SK-N-DZ (cell line): Measurements from ENCODE around the gene NAA60.
"Not testable (repeated sequence)": the region's sequence is repeated elsewhere in the genome, so short reads cannot be mapped to it uniquely, and the experiment has no call there.

Experiments used
- DNase-seq: peaks from one replicate; pipeline ENCODE4 v3.0.0-alpha.2; 2015; ENCODE audit warnings: low spot score

Gene NAA60

DNA sequence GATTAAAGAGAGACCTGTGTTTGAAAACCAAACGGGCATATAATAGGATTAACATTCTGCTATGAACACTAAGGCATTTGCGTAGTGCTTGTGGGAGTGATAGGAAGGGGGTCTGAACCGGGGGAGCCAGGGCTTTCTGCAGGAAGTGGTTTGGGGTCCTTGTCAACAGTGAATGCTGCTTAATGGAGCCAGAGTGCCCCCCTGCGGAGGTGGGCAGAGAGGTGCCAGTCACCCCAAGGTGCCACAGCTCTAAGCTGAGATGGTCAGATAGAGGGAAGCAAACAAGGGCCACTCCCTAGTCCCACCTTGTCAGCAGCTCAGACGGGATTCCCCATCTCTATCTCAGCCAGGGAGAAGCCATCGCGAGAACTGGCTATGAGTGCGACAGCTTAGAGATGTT lies 17.7 kb downstream of the NAA60 start:
- no peak for DNase-seq

DNA sequence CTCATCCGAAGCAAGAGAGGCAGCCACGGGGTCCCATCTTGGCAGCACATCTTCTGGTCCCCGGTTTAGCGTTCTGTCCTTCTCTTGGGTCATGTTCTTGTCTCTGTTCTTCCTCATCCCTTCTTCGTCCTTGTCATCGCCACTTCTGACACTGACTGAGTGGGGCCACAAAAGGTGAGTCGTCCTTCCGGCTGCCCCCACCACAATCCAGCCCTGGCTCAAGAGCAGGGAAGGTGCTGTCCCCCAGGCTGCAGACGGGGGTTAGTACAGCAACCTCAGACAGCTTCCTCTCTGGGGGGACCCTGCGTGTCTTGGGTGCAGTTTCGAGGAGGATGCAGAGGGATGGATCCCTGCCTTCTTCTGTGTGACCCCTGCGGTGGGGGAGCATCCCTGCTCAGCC lies 21.8 kb downstream of the NAA60 start:
- DNase-seq = no peak

DNA sequence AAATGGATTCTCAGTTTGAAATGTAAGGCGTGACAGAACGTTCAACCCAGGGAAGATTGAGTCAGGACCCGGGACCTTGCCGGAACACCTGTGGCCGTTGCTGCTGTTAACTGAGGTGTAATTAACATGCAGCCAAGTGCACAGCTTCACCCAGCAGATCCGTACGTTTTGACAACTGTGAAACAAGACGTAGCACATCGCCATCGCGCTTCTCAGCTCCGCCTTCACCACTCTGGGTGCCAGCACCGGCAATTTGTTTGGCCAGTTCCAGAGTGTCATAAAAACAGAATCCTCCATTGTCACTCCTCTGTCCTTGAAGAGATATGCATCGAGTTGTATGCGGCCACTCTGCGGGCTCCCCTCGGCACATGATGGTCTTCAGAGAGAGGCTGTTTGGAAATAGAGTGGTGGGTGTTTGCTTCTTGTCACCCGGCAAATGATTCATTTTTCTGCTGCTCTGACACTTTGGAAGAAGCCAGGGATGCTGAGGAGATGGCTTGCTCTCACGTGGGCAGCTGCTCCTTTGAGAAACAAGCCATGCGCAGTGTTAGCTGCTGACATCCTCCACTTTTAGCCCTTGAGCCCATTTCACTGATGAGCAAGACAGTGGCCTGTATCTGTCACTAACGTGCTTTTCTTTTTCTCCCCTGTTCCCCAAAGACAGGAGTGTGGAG lies 22.6 kb downstream of the NAA60 start:
- no peak for DNase-seq

DNA sequence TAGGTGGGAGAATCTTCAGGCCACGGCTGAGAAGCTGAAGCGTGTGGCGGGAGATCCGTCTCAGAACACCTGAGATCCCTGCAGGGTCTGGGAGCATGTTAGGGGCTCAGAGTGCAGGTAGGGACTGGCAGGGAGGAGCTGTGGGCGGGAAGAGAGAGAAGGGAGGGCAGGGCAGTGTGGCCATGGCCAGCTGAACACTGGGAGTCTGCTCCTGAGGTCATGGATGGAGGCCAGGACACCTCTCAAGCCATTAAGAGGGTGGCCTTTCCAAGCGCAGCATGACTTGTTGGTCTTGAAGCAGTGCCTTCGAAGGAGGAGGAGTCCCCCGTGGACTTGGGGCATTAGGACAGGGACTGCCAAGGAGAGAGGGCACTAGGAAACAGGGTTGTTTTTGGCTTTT lies 23.7 kb downstream of the NAA60 start:
- no peak for DNase-seq

DNA sequence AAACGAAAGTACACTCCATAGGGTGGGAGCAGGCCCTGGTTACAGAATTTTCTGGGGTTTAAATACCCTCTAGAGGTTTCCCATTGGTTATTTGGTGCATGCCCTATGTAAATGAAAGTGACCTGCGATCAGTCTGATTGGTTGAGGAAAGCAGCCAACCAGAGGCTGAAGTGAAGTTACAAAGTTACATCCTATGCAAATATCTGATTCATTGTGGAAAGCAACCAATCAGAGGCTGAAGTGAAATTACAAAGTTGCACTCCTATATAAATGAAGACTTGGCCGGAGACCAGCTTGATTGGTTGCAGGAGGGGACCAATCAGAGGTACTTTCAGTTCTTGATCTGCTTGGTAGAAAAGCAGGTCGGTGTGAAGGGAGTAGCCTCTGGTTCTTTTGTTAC lies 24.4 kb downstream of the NAA60 start:
- no peak for DNase-seq

DNA sequence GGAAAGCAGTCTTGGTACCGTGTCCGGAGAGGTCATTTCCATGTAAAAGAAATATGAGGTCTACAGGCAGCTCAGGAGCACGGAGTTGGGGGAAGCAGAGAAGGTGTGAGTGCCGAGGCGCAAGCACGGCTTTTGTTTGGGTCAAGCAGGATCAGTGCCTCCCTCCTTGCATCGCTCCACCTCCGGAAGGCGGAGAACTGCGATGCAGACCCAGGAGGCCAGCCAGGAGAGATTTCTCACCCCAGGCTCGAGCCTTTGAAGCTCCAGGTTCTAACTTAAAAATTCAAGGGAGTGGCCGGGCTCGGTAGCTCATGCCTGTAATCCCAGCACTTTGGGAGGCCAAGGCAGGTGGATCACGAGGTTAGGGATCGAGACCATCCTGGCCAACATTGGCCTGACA lies 25.0 kb downstream of the NAA60 start:
- no peak for DNase-seq

DNA sequence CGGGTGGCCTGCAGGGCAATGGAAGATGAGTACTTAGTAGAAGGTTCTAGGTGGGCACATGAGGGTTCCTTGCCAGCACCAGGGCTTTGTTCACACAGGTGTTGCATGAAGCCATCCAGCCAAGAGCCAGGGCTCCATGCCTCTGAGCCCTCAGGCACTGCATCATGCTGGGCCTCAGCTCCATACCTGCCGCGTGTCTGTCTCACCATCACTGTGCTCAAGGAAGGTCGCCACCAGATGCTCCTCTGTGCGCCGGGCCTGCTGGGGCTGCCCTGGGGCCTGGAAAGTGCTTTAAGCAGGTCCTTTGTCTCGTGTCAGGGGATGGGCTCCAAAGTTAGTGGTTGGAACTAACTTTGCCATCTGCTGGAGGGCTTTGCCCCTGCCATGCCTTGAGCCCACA lies 26.3 kb downstream of the NAA60 start:
- no peak for DNase-seq

DNA sequence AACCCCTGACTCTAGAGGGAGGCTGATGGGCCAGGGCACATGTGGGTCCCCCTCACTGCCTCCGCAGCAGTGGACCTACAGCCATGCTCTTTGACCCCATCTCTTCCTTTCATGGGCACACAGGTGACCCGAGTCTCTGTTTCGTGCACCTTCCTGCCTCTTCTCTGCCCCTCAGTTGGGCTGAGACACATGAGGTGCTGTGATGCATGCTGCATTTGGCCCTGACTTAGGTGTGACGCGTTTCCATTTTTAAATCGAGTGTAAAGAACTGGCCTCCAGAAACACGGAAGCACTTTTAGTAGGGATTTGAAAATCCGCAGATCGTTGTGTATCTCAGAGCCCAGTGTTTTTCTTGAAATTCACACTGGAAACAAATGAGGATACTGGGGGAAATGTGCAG lies 27.2 kb downstream of the NAA60 start:
- DNase-seq = no peak

DNA sequence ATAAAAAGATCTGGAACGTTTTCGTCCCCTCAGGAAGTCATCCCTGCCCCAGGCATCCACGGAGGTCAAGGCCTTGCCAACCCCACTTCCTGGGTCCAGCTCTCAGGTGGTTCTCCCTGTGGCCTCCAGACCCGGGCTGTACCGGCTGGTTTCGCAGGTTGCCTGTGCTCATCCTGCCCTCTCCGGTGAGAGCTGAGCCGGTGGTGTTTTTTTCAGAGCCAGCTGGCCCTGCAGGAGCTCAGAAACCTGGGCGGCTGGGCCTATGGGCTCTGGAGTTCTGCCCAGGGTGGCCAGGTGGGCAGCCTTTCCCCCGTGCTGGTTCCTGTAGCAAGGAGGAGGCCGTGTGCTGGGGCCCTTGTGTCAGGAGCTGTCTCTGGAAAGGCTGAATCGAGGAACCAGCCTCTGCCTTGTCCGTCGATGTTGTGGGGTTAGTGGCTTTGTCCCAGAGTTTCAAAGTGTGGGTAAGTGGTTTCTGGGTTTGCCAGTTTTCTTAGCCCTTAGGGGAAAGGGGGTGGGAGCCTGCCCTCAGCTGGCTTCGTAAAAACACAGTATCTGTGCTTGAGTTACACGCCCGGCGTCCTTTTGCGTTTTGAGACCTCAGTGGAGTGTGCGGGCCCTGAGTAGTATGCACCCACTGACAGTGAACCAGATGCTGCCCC lies 28.2 kb downstream of the NAA60 start:
- no peak for DNase-seq

DNA sequence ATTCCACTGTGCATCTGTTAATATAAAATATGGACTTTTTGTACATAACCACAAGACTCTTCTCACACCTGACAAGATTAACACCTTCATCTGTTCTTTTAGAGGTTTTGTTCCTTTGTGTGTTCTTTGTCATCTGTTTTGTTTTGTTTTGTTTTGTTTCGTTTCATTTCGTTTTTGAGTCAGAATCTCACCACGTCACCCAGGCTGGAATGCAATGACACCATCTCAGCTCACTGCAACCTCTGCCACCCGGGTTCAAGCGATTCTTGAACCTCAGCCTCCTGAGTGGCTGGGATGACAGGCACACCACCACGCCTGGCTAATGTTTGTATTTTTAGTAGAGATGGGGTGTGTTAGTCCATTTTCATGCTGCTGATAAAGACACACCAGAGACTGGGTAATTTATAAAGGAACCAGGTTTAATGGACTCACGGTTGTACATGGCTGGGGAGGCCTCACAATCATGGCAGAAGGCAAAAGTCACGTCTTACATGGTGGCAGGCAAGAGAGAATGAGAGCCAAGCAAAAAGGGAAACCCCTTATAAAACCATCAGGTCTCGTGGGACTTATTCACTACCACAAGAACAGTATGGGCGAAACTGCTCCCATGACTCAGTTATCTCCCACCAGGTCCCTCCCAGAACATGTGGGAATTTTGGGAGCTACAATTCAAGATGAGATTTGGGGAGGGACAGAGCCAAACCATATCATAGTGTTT lies 29.6 kb downstream of the NAA60 start:
- DNase-seq = no peak

DNA sequence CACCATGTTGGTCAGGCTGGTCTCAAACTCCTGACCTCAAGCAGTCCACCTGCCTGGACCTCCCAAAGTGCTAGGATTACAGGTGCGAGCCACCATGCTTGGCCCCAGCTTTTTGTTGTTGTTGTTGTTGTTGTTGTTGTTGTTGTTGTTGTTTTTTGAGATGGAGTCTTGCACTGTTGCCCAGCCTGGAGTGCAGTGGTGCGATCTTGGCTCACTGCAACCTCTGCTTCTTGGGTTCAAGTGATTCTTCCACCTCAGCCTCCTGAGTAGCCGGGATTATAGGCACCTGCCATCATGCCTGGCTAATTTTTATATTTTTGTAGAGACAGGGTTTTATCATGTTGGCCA lies 30.1 kb downstream of the NAA60 start:
- DNase-seq = not testable (repeated sequence)

DNA sequence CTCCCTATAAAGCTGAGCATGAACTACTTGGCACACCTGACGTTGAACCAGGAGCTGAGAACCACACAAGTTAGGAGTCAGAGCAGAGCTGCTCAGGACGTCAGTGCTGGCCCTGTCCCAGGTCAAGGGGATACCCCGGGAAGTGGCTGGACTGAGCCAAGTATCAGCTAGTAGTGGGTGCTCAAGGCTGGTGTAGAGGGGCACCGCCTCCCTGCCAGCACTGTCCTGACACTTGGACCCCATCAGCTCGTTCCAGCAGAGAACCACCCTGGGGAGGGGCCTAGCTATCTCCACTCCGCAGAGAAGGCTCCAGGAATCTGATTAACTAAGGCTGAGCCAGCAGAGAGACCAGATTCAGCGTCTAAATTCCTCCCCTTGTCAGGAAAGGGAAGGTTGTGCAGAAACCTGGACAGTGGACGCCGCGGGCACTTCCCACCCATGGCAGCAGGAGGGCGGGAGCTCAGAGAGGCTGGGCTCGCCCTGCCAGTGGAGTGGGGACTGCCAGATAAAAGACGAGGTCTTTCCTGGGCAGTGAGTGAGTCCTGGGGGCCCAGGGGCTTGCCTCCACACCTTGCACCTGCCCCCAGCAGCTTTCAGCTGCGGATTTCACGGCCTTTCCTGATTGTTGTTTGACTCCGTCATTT lies 30.8 kb downstream of the NAA60 start:
- no peak for DNase-seq

DNA sequence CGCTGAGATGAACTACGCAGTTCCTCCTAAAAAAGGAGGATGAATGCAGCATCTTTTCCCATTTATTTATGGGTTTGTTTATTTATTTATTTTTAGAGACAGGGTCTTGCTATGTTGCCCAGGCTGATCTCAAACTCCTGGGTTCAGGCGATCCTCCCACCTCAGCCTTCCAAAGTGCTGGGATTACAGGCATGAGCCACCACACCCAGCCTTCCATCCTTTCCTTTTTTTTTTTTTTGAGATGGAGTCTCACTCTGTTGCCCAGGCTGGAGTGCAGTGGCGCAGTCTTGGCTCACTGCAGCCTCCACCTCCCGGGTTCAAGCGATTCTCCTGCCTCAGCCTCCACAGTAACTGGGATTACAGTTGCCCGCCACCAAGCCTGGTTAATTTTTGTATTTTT lies 31.4 kb downstream of the NAA60 start:
- not testable (repeated sequence) for DNase-seq

DNA sequence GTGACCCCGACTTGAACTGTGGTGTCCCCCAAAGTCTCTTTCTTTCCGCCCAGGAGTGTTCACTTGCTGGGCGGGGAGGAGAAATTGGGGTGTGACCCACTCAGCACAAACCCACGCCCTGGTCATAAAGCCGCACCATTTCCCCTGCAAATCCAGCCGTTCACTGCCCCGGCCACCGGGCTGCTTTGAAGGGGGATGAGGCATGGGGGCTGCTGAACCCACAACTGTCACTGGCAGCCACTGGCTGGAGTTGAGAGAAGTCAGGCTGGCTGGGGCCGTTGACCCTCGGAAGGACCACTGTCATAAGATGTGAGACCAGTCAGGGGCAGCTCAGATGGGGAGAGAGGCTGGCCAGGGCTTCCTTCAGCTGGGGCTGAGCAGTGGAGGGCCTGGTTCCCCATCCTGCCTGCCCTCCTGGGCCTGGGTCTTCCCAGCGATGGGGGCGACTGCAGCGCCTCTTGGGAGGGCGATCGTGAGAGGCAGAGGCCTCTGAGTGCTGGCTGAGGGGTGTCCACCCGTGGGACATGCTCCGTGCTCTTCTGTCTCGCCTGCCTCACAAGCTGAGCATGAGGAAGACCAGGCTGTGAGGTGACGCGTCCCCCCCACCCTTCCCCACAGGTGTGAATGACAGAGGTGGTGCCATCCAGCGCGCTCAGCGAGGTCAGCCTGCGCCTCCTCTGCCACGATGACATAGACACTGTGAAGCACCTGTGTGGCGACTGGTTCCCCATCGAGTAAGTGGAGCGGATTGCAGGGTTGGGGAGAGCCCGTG lies 32.3 kb downstream of the NAA60 start:
- DNase-seq = no peak

DNA sequence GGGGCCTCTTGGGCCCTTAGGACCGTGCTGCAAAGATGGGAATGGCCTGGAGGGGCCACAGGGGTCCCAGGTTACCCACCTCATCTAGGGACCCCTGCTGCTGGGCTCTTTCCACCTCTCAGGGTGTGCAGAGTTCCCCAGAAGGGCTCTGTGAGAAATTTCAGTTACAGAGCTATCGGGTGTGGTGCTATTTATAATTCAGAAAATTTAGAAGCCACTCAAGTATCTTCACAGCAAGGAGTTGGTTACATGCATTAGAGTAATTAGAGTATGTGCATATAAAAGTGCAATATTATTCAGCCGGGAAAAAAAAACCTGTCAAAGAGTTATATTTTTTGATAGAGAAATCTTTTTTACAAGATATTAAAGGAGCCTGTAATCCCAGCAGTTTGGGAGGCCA lies 32.9 kb downstream of the NAA60 start:
- no peak for DNase-seq

DNA sequence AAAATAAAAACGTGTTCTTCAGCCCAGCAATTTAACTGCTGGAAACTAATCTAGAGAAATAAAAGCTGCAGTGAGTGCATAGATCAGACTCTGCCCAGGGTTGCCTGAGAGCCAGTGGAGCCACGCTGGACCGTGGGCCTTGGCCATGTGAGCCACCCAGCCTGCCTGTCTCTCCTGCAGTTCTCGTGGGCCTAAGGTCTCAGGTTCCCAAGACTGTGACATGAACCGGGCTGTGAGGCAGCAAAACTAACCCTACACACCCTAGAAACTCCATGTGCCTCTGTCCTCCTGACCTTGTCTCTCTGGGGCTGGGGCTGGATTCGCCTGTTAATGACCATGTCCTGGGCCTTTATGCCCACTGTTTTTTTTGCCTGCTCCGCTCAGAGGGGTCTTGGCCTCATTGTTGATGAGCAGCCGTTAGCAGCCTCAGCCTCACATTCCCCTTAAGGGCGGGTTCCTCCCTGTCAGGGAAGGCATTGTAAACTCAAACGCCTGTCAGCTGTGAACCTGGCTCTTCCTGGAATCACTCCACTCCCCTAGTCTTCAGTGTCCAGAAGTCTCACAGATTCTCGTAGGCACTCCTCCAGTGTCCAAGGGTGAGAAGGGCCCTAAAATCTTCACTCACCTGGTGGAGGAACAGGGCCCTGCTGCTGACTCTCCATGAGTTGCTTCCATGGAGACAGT lies 34.9 kb downstream of the NAA60 start:
- DNase-seq = no peak

DNA sequence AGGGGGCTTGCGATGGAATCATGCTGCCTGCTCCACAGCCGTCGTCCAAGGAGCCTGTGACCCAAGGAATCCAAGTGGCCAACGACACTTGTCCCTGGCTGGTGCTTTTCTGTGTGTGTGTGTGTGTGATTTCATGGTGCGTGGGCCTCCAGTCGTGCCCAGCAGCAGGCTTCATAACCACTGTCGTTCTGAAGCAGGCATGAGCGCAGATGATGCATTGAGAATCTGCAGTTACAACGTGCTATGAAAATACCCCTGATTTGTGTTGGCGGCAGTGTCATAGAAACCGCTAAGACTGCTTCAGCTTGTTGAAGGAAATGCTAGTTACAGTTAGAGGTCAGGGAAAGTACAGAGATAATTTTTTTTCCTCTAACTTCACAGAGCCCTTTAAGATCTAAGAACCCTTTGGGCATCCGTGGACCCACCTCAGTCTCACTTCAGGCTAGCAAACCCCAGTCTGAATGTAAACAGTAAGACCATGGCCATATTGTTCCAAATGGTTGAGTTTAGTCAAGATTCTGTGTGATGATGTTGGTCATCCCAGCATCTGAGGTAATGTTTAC lies 36.3 kb downstream of the NAA60 start:
- no peak for DNase-seq

DNA sequence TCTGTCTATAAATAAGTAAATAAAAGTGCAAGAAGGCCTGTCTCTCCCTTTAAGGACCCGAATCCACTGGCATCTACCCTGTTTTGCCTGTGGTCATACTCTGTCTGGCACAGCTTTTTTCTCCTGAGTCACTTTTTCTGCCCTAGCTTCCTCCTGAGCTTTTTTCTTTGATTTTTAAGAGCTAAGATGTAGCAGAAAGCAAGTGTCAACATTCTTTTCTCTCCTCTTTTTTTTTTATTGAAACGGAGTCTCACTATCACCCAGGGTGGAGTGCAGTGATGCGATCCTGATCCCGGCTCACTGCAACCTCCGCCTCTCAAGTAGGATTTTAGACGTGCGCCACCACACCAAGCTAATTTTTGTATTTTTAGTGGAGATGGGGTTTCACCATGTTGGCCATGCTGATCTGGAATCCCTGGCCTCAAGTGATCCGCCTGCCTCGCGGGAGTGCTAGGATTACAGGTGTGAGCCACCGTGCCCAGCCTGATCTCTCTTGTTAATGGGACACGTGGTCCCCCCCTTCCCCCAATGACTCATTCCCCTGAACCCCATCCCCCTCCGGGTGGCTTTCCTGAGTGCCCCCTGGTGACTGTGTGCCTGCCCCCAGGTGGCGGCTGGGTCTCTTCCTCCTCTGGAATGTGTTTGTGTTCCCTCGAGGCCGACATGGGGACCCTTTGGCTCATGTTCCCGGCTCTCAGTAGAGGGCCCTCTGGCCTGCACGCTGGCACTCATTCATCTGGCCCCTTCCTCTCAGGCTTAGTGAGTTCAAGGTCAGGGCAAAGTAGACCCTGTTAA lies 37.6 kb downstream of the NAA60 start:
- no peak for DNase-seq

DNA sequence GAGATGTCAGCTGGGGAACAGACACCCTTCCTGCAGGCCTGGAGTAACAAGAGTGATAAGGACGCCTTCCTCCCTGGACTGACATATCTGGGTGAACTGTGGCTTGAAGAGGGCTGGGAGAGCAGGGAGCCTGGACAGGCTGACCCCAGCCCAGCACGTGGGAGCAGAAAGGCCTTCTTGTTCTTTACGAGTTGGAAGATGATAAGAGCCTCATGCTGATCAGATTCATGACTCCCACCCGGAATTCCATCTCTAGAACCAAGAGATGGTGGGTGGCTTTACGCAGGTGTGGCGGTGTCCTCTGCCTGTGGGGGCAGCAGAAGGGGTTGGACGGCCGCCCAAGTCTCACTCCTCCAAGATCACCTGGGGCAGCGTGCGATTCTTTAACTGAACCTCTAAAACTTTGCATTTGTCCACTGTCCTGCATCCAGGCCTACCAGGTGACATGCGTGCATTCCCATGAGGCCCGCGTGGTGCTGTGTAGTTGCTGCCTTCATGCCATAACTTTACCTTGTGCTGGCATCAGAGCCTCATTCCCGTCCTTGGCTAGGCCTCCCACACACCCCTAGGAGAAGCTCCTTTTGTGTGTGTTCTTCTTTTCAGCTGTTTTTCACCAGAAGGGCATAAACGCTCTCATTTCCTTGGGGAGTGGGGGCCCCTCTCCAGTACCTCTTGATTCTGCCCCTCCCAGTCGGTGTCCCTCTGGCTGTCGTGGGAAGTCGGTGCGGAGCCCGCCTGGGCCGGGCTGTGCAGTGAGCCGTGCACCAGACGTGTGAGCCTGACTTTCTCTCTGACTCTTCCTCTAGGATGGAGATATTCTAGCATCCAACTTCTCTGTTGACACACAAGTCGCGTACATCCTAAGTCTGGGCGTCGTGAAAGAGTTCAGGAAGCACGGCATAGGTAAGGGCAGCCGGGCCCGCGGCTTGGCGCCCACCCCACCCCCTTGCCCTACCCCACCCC lies 38.5 kb downstream of the NAA60 start:
- no peak for DNase-seq
